Panc1 (cell line): ENCODE data around the gene AKT1. TPM values are rescaled to one million over a fixed set of nuclear protein-coding genes. Genes with fewer than 3 reads are reported as not detected.

Experiments used
- ATAC-seq: fragments of 200-7000 bp; cut with Tn5 transposase; 2 replicates; pipeline ENCODE4 v1.9.1; 2020; ENCODE audit warnings: mild to moderate bottlenecking, moderate library complexity
- BruUV-seq: library from RNA; stranded (reverse); fragments of 400-500 nt; replicated peaks from 2 replicates; lab custom pipeline; 2021; lab: Mats Ljungman, UMichigan
- CTCF ChIA-PET: fragments of 300-600 bp; sonication (Branson Sonifier 250); formaldehyde crosslinking; loops from one replicate; lab custom pipeline; 2022; ENCODE audit warnings: antibody characterized with exemption; lab: Charles Lee
- POLR2A ChIA-PET: fragments of 300-600 bp; sonication (Branson Sonifier 250); formaldehyde crosslinking; loops from one replicate; lab custom pipeline; 2022; ENCODE audit warnings: antibody characterized with exemption; lab: Charles Lee
- DNase-seq: peaks from one replicate; pipeline ENCODE4 v3.0.0-alpha.2; 2010; ENCODE audit warnings: low read depth, low spot score
- H3K27ac ChIP-seq: 2 replicates; pipeline ENCODE4 v1.5.1; 2011; ENCODE audit warnings: mild to moderate bottlenecking, low read length, inconsistent platforms
- H3K27me3 ChIP-seq: fragments of 200-500 bp; sonication (Bioruptor generic); 2 replicates; pipeline ENCODE4 v1.6.0; 2014; ENCODE audit warnings: low read length, inconsistent platforms; ENCODE audit not compliant: control insufficient read depth, insufficient read depth
- H3K36me3 ChIP-seq: fragments of 200-500 bp; sonication (Bioruptor generic); 2 replicates; pipeline ENCODE4 v1.5.1; 2014; ENCODE audit warnings: inconsistent platforms, mild to moderate bottlenecking, low read length, moderate library complexity; ENCODE audit not compliant: control insufficient read depth, insufficient read depth
- H3K4me1 ChIP-seq: 2 replicates; pipeline ENCODE4 v1.5.1; 2011; ENCODE audit warnings: inconsistent platforms, mild to moderate bottlenecking, low read length, moderate library complexity; ENCODE audit not compliant: control insufficient read depth, insufficient read depth
- H3K4me3 ChIP-seq, 2 experiments: 2 replicates each; pipeline ENCODE4 v1.5.1; 2011 to 2012; ENCODE audit warnings: low read depth in 2 of 2, low read length in 2 of 2, mild to moderate bottlenecking in 2 of 2, inconsistent platforms in 1 of 2, moderate library complexity in 1 of 2
- H3K9me3 ChIP-seq: fragments of 200-500 bp; sonication (Bioruptor generic); 2 replicates; pipeline ENCODE4 v1.5.1; 2014; ENCODE audit warnings: low read depth, mild to moderate bottlenecking, inconsistent platforms, low read length, moderate library complexity; ENCODE audit not compliant: control insufficient read depth, insufficient read depth
- POLR2AphosphoS5 ChIP-seq: IDR thresholded peaks from 2 replicates; pipeline ENCODE4 v1.6.1; 2012; ENCODE audit warnings: mild to moderate bottlenecking, low read depth, low read length, moderate library complexity
- SIN3A ChIP-seq: IDR thresholded peaks from 2 replicates; pipeline ENCODE4 v1.6.1; 2012; ENCODE audit warnings: low read depth, mild to moderate bottlenecking, low read length, moderate library complexity, borderline replicate concordance; ENCODE audit not compliant: insufficient read depth
- TCF7L2 ChIP-seq: IDR thresholded peaks from 2 replicates; pipeline ENCODE4 v1.6.1; 2011; ENCODE audit warnings: mild to moderate bottlenecking, low read depth, low read length, inconsistent platforms
- in situ Hi-C: cut with HindIII; loops from 2 replicates; pipeline ENCODE4 v1.10.0; 2016; ENCODE audit warnings: low sequenced_read_pairs, low pct_unique_long_range_greater_than_20kb
- intact Hi-C: fragments of 100-400 bp; cut with micrococcal nuclease; formaldehyde crosslinking; loops from one replicate; pipeline ENCODE4 v1.10.0; 2022; ENCODE audit not compliant: unreplicated experiment
- total RNA-seq: library from RNA; stranded (reverse); gene quantifications from one replicate; pipeline ENCODE4 v1.2.1, GENCODE V29; 2021; ENCODE audit not compliant: unreplicated experiment
- TF ChIP-seq, protein P1 (sequence below): fragments of 450-650 bp; IDR thresholded peaks from 2 replicates; pipeline ENCODE4 v1.5.1; 2017; ENCODE audit warnings: mild to moderate bottlenecking
- TF ChIP-seq, protein P2 (sequence below), 2 experiments: IDR thresholded peaks; 2 replicates each; pipeline ENCODE4 v1.6.1; 2011 to 2012; ENCODE audit warnings: low read depth in 2 of 2, control low read depth in 1 of 2, low read length in 1 of 2, mild to moderate bottlenecking in 1 of 2, moderate library complexity in 1 of 2; ENCODE audit not compliant: insufficient read depth in 1 of 2

Gene AKT1
- total RNA-seq, 1 experiment from 2014 or later, result 175 TPM

GRCh38 chr14:104757238-104757585 is 38.3 kb downstream of the AKT1 start:
- CTCF ChIA-PET, result no interaction called here
- intact Hi-C loops, result no loop called here
- DNase-seq, result no peak
- TF ChIP-seq POLR2AphosphoS5, result no peak
- no peak for TF ChIP-seq TCF7L2
- TF ChIP-seq, protein P1, sequence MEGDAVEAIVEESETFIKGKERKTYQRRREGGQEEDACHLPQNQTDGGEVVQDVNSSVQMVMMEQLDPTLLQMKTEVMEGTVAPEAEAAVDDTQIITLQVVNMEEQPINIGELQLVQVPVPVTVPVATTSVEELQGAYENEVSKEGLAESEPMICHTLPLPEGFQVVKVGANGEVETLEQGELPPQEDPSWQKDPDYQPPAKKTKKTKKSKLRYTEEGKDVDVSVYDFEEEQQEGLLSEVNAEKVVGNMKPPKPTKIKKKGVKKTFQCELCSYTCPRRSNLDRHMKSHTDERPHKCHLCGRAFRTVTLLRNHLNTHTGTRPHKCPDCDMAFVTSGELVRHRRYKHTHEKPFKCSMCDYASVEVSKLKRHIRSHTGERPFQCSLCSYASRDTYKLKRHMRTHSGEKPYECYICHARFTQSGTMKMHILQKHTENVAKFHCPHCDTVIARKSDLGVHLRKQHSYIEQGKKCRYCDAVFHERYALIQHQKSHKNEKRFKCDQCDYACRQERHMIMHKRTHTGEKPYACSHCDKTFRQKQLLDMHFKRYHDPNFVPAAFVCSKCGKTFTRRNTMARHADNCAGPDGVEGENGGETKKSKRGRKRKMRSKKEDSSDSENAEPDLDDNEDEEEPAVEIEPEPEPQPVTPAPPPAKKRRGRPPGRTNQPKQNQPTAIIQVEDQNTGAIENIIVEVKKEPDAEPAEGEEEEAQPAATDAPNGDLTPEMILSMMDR, result no peak
- TF ChIP-seq, protein P2, sequence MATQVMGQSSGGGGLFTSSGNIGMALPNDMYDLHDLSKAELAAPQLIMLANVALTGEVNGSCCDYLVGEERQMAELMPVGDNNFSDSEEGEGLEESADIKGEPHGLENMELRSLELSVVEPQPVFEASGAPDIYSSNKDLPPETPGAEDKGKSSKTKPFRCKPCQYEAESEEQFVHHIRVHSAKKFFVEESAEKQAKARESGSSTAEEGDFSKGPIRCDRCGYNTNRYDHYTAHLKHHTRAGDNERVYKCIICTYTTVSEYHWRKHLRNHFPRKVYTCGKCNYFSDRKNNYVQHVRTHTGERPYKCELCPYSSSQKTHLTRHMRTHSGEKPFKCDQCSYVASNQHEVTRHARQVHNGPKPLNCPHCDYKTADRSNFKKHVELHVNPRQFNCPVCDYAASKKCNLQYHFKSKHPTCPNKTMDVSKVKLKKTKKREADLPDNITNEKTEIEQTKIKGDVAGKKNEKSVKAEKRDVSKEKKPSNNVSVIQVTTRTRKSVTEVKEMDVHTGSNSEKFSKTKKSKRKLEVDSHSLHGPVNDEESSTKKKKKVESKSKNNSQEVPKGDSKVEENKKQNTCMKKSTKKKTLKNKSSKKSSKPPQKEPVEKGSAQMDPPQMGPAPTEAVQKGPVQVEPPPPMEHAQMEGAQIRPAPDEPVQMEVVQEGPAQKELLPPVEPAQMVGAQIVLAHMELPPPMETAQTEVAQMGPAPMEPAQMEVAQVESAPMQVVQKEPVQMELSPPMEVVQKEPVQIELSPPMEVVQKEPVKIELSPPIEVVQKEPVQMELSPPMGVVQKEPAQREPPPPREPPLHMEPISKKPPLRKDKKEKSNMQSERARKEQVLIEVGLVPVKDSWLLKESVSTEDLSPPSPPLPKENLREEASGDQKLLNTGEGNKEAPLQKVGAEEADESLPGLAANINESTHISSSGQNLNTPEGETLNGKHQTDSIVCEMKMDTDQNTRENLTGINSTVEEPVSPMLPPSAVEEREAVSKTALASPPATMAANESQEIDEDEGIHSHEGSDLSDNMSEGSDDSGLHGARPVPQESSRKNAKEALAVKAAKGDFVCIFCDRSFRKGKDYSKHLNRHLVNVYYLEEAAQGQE (IDR thresholded peaks at IDR 0.05; ENCODE audit: insufficient read depth in 1 of 2, low read depth in 2 of 2, low read length in 1 of 2), result no peak
- TF ChIP-seq SIN3A, result no peak
- Histone ChIP-seq H3K36me3 (peaks cover 3% of the 10 kb centered on the region; the same call in 1 of the 2 replicates), H3K9me3 (no peaks in the 10 kb centered on the region), H3K27ac (no peak overlapping the region), H3K4me3 (no peak overlapping the region), H3K4me1 (peaks cover 7% of the 10 kb centered on the region), H3K27me3 (no peaks in the 10 kb centered on the region)
- no peak for ATAC-seq
- POLR2A ChIA-PET, result interaction anchor here (0.8 kb wide), 1 partner anchor 12 kb away, joined by 4 read pairs; no protein-coding TSS in a partner anchor
- in situ Hi-C loops, result no loop called here
- no TSS peak for BruUV-seq

DNA sequence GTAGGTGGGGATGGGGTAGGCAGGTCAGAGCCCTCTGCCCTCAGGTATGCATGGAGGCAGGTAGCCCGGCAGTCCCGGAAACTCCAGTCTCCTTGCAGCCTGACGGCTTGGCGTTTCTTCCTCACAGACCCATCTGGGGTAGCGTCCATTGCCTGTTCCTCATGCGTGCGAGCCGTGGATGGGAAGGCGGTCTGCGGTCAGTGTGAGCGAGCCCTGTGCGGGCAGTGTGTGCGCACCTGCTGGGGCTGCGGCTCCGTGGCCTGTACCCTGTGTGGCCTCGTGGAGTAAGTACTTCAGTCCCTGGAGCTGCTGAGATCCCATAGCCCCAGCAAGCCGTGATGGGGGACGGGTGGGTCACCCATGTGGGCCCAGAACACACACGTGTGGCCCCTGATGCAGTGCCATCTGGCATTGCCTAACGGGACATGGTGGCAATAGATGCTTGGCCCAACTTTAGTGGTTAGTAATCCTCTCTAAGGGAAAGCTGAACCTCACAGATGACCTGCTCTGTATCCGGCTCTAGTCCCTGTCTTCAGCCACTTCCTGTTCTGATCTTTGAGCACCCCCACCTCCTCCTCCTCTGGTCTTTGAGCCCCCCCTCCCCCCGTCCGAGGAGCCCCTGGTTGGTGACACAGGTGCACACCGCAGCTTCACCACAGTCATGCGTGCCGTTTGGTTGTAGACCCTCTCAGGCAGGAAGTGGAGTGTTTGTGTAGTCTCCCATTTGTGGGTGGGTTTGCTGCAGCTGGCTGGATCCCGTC is 38.9 kb downstream of the AKT1 start:
- in situ Hi-C loops (no loop called here), intact Hi-C loops (no loop called here)
- ChIA-PET POLR2A (interaction anchor here (0.8 kb wide), 1 partner anchor 12 kb away, joined by 4 read pairs; no protein-coding TSS in a partner anchor), CTCF (no interaction called here)
- ATAC-seq (no peak), DNase-seq (no peak)
- peaks cover 7% of the 10 kb centered on the region for H3K4me1 ChIP-seq
- no peaks in the 10 kb centered on the region for H3K27me3 ChIP-seq
- no TSS peak for BruUV-seq
- H3K9me3 ChIP-seq, result no peaks in the 10 kb centered on the region
- TF ChIP-seq SIN3A (no peak), TCF7L2 (no peak), POLR2AphosphoS5 (no peak)
- TF ChIP-seq, protein P2 (IDR thresholded peaks at IDR 0.05; ENCODE audit: insufficient read depth in 1 of 2, low read depth in 2 of 2, low read length in 1 of 2), result no peak
- TF ChIP-seq, protein P1, result no peak
- no peak overlapping the region for H3K4me3 ChIP-seq
- peaks cover 3% of the 10 kb centered on the region; the same call in 1 of the 2 replicates for H3K36me3 ChIP-seq
- no peak overlapping the region for H3K27ac ChIP-seq
